Liver (tissue), 3 donors: Measurements from ENCODE around the gene MAPKAP1.

Experiments
- EGR1 ChIP-seq, 2 donors: IDR thresholded peaks; 2 replicates each; pipeline ENCODE4 v1.6.1; 2016 to 2018; ENCODE audit warnings: antibody characterized with exemption in 2 of 2, low read depth in 2 of 2
- FOXA1 ChIP-seq: IDR thresholded peaks from 2 replicates; pipeline ENCODE4 v1.6.1; 2016; ENCODE audit warnings: antibody characterized with exemption
- FOXA2 ChIP-seq: IDR thresholded peaks from 2 replicates; pipeline ENCODE4 v1.6.1; 2016; ENCODE audit warnings: antibody characterized with exemption
- GABPA ChIP-seq, 2 donors: IDR thresholded peaks in 1 of 2; conservative IDR thresholded peaks in 1 of 2; 2 replicates each; pipeline ENCODE4 v1.6.1; 2016; ENCODE audit warnings: antibody characterized with exemption in 2 of 2, mild to moderate bottlenecking in 1 of 2, moderate library complexity in 1 of 2
- JUND ChIP-seq, 2 donors: IDR thresholded peaks; 2 replicates each; pipeline ENCODE4 v1.6.1; 2016; ENCODE audit warnings: antibody characterized with exemption in 2 of 2
- TF ChIP-seq, protein P1 (sequence below): IDR thresholded peaks from 2 replicates; pipeline ENCODE4 v1.6.1; 2016; ENCODE audit warnings: antibody characterized with exemption
- TF ChIP-seq, protein P2 (sequence below): fragments of 150-350 bp; IDR thresholded peaks from 2 replicates; pipeline ENCODE4 v1.5.1; 2017; ENCODE audit warnings: improper control_type of control experiment, low read depth, low read length; ENCODE audit not compliant: missing input control
- TF ChIP-seq, protein P3 (sequence below): IDR thresholded peaks from 2 replicates; pipeline ENCODE4 v1.6.1; 2016; ENCODE audit warnings: antibody characterized with exemption
- TF ChIP-seq, protein P4 (sequence below): IDR thresholded peaks from 2 replicates; pipeline ENCODE4 v1.6.1; 2016; ENCODE audit warnings: antibody characterized with exemption, mild to moderate bottlenecking
- donor health status: healthy.
- donor health status: healthy.

DNA sequence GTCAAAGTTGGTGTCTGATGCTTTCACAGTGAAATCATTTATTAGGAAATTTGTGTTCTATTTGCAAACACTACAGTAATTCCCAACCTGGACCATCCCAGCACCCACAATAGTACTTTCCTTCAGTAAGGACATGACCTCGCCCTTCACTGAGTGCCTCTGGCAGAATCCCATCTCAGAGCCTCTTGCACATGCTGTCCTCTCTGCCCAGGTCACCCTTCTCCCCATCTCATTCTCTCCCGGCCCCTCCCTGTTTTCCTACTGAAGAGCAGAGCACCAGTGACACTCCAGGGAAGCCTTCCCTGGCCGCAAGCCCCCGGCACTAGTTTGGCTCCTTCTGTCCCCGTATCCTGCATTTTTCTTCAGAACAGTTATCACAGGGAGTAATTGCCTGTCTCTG, 220.4 kb downstream of the MAPKAP1 start:
- TF ChIP-seq, protein P1, sequence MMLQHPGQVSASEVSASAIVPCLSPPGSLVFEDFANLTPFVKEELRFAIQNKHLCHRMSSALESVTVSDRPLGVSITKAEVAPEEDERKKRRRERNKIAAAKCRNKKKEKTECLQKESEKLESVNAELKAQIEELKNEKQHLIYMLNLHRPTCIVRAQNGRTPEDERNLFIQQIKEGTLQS = no peak
- TF ChIP-seq, protein P2, sequence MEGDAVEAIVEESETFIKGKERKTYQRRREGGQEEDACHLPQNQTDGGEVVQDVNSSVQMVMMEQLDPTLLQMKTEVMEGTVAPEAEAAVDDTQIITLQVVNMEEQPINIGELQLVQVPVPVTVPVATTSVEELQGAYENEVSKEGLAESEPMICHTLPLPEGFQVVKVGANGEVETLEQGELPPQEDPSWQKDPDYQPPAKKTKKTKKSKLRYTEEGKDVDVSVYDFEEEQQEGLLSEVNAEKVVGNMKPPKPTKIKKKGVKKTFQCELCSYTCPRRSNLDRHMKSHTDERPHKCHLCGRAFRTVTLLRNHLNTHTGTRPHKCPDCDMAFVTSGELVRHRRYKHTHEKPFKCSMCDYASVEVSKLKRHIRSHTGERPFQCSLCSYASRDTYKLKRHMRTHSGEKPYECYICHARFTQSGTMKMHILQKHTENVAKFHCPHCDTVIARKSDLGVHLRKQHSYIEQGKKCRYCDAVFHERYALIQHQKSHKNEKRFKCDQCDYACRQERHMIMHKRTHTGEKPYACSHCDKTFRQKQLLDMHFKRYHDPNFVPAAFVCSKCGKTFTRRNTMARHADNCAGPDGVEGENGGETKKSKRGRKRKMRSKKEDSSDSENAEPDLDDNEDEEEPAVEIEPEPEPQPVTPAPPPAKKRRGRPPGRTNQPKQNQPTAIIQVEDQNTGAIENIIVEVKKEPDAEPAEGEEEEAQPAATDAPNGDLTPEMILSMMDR = no peak
- TF ChIP-seq GABPA (IDR thresholded peaks at IDR 0.05 in 1 of 2, conservative IDR thresholded peaks at IDR 0.05 in 1 of 2) = no peak
- no peak for TF ChIP-seq EGR1 (IDR thresholded peaks at IDR 0.05; ENCODE audit: low read depth in 2 of 2)
- no peak for TF ChIP-seq FOXA1
- TF ChIP-seq FOXA2 = no peak
- TF ChIP-seq, protein P3, sequence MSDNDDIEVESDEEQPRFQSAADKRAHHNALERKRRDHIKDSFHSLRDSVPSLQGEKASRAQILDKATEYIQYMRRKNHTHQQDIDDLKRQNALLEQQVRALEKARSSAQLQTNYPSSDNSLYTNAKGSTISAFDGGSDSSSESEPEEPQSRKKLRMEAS = no peak
- TF ChIP-seq JUND (IDR thresholded peaks at IDR 0.05) = no peak
- TF ChIP-seq, protein P4, sequence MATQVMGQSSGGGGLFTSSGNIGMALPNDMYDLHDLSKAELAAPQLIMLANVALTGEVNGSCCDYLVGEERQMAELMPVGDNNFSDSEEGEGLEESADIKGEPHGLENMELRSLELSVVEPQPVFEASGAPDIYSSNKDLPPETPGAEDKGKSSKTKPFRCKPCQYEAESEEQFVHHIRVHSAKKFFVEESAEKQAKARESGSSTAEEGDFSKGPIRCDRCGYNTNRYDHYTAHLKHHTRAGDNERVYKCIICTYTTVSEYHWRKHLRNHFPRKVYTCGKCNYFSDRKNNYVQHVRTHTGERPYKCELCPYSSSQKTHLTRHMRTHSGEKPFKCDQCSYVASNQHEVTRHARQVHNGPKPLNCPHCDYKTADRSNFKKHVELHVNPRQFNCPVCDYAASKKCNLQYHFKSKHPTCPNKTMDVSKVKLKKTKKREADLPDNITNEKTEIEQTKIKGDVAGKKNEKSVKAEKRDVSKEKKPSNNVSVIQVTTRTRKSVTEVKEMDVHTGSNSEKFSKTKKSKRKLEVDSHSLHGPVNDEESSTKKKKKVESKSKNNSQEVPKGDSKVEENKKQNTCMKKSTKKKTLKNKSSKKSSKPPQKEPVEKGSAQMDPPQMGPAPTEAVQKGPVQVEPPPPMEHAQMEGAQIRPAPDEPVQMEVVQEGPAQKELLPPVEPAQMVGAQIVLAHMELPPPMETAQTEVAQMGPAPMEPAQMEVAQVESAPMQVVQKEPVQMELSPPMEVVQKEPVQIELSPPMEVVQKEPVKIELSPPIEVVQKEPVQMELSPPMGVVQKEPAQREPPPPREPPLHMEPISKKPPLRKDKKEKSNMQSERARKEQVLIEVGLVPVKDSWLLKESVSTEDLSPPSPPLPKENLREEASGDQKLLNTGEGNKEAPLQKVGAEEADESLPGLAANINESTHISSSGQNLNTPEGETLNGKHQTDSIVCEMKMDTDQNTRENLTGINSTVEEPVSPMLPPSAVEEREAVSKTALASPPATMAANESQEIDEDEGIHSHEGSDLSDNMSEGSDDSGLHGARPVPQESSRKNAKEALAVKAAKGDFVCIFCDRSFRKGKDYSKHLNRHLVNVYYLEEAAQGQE = no peak
